ENCODE results near the gene AJAP1.

DNA sequence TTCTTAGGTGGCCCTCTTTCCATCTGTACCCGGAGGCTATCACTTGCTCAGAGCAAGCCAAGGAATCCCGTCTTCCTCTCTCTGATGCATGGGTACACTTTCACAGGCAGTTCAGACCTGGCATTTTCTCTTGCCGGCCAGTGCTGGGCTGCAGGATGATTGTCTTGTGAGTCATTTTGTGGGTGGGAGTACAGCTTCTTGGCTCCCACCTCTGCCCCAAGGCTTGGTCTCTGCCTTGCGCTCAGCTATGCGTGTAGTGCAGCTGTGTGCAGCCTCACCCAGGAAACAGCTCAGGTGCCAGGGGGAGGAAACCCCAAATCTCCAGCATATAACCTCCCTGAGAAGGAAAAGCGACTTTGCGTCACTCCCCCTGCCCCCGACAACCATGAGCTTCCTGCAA, 3.9 kb upstream of the AJAP1 start:
- TF ChIP-seq, protein P1, sequence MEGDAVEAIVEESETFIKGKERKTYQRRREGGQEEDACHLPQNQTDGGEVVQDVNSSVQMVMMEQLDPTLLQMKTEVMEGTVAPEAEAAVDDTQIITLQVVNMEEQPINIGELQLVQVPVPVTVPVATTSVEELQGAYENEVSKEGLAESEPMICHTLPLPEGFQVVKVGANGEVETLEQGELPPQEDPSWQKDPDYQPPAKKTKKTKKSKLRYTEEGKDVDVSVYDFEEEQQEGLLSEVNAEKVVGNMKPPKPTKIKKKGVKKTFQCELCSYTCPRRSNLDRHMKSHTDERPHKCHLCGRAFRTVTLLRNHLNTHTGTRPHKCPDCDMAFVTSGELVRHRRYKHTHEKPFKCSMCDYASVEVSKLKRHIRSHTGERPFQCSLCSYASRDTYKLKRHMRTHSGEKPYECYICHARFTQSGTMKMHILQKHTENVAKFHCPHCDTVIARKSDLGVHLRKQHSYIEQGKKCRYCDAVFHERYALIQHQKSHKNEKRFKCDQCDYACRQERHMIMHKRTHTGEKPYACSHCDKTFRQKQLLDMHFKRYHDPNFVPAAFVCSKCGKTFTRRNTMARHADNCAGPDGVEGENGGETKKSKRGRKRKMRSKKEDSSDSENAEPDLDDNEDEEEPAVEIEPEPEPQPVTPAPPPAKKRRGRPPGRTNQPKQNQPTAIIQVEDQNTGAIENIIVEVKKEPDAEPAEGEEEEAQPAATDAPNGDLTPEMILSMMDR (conservative IDR thresholded peaks at IDR 0.05; ENCODE audit: low read length), result no peak
- TF ChIP-seq EZH2phosphoT487 (IDR thresholded peaks at IDR 0.05; ENCODE audit: borderline replicate concordance, low read depth, low read length), result no peak
